GM12878 (cell line): Measurements from ENCODE around the gene E2F2. TPM values are rescaled to one million over a fixed set of nuclear protein-coding genes. Genes with fewer than 3 reads are reported as not detected.

Experiments
- BRCA1 ChIP-seq: IDR thresholded peaks from 2 replicates; pipeline ENCODE4 v1.6.1; 2011; ENCODE audit warnings: low read depth, low read length, improper control_type of control experiment
- CHD4 ChIP-seq: fragments of 200-600 bp; sonication (generic); IDR thresholded peaks from 2 replicates; pipeline ENCODE4 v1.6.1; 2016; ENCODE audit warnings: mild to moderate bottlenecking
- HDAC6 ChIP-seq: fragments of 200-600 bp; sonication (generic); IDR thresholded peaks from one replicate; pipeline ENCODE4 v1.8.0; 2017; ENCODE audit warnings: antibody characterized with exemption; ENCODE audit not compliant: unreplicated experiment
- MEF2B ChIP-seq: fragments of 450-650 bp; IDR thresholded peaks from 2 replicates; pipeline ENCODE4 v1.6.1; 2018; ENCODE audit warnings: mild to moderate bottlenecking, moderate library complexity; ENCODE audit not compliant: partially characterized antibody, poor library complexity, severe bottlenecking
- NFXL1 ChIP-seq: fragments of 450-650 bp; IDR thresholded peaks from 2 replicates; pipeline ENCODE4 v1.6.1; 2017; ENCODE audit warnings: antibody characterized with exemption, mild to moderate bottlenecking, borderline replicate concordance
- SMARCA5 ChIP-seq: fragments of 450-650 bp; IDR thresholded peaks from 2 replicates; pipeline ENCODE4 v1.6.1; 2017; ENCODE audit warnings: mild to moderate bottlenecking
- USF1 ChIP-seq: IDR thresholded peaks from 2 replicates; pipeline ENCODE4 v1.6.1; 2011; ENCODE audit warnings: borderline replicate concordance, low read depth, mild to moderate bottlenecking, moderate library complexity, mixed read lengths, low read length; ENCODE audit not compliant: insufficient read depth; ENCODE audit errors: extremely low read length
- YY1 ChIP-seq: IDR thresholded peaks from 2 replicates; pipeline ENCODE4 v1.6.1; 2011; ENCODE audit warnings: low read depth, mild to moderate bottlenecking, low read length
- ZNF217 ChIP-seq: fragments of 450-650 bp; IDR thresholded peaks from 2 replicates; pipeline ENCODE4 v1.6.1; 2017; ENCODE audit warnings: antibody characterized with exemption, mild to moderate bottlenecking
- ZNF592 ChIP-seq: fragments of 450-650 bp; IDR thresholded peaks from 2 replicates; pipeline ENCODE4 v1.6.1; 2017; ENCODE audit warnings: mild to moderate bottlenecking, moderate library complexity
- polyA plus RNA-seq, 11 experiments: library from polyadenylated mRNA; depleted of rRNA in 4 of 11; unstranded in 6 of 11; stranded (reverse) in 5 of 11; fragments of >200 nt; fragmentation: Nextera tagmentation in 4 of 11; fragmentation: Illumina TruSeq in 1 of 11; extraction: Ambion mirVana in 4 of 11; extraction: Trizol in 1 of 11; gene quantifications; 1 replicate in 1 of 11; 2 replicates in 10 of 11; pipeline versions ENCODE4 v1.2.1 to v1.2.3, GENCODE V29; 2011 to 2016; ENCODE audit warnings: inconsistent platforms in 2 of 11, missing spikeins in 2 of 11, low read depth in 1 of 11
- total RNA-seq, 4 experiments: library from RNA; depleted of rRNA in 3 of 4; stranded (reverse); fragments of >200 nt in 3 of 4; fragmentation: Illumina TruSeq in 1 of 4; extraction: Trizol in 1 of 4; gene quantifications; 2 replicates each; pipeline versions ENCODE4 v1.2.1 to v1.2.3, GENCODE V29; 2013 to 2021
- TF ChIP-seq, protein P1 (sequence below): IDR thresholded peaks from 2 replicates; pipeline ENCODE4 v1.6.1; 2012; ENCODE audit warnings: improper control_type of control experiment, low read depth, low read length; ENCODE audit not compliant: insufficient replicate concordance
- TF ChIP-seq, protein P2 (sequence below): fragments of 450-650 bp; IDR thresholded peaks from 2 replicates; pipeline ENCODE4 v1.6.1; 2016; ENCODE audit warnings: mild to moderate bottlenecking
- TF ChIP-seq, protein P3 (sequence below): fragments of 450-650 bp; IDR thresholded peaks from 2 replicates; pipeline ENCODE4 v1.6.1; 2014; ENCODE audit warnings: mild to moderate bottlenecking
- TF ChIP-seq, protein P4 (sequence below): fragments of 450-650 bp; IDR thresholded peaks from 2 replicates; pipeline ENCODE4 v1.6.1; 2017; ENCODE audit warnings: antibody characterized with exemption, mild to moderate bottlenecking, moderate library complexity

E2F2 gene
- total and polyA plus RNA-seq, 10 of the 15 experiments (the other 5 are each of a cell fraction or from before 2014, with no cell fraction given) = 3.8 to 27.2 (median 14.6) TPM

DNA sequence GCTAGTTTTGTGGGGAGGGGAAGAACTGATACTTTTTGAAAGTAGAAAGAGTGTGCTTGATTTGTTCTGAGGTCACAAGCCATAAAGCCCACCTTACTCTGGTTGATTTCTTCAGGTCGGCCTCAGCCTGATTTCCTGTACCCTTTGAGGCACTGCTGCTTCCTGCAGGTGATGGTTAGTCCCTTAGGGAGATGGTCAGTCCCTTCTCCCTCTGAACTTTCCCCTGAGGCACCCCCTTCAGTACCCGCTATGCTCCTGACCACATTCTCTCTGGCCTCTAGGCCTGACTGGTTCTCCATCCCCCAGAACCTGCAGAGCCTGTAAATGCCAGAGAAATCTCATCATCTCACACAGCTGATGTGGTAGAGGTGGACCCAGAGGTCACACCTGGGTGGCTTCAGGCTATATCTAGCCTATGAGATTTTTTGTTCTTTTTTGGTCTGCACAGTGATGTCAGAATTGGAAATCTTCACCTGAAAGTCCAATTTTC, 43.3 kb upstream of the E2F2 start (continued):
- TF ChIP-seq, protein P1, sequence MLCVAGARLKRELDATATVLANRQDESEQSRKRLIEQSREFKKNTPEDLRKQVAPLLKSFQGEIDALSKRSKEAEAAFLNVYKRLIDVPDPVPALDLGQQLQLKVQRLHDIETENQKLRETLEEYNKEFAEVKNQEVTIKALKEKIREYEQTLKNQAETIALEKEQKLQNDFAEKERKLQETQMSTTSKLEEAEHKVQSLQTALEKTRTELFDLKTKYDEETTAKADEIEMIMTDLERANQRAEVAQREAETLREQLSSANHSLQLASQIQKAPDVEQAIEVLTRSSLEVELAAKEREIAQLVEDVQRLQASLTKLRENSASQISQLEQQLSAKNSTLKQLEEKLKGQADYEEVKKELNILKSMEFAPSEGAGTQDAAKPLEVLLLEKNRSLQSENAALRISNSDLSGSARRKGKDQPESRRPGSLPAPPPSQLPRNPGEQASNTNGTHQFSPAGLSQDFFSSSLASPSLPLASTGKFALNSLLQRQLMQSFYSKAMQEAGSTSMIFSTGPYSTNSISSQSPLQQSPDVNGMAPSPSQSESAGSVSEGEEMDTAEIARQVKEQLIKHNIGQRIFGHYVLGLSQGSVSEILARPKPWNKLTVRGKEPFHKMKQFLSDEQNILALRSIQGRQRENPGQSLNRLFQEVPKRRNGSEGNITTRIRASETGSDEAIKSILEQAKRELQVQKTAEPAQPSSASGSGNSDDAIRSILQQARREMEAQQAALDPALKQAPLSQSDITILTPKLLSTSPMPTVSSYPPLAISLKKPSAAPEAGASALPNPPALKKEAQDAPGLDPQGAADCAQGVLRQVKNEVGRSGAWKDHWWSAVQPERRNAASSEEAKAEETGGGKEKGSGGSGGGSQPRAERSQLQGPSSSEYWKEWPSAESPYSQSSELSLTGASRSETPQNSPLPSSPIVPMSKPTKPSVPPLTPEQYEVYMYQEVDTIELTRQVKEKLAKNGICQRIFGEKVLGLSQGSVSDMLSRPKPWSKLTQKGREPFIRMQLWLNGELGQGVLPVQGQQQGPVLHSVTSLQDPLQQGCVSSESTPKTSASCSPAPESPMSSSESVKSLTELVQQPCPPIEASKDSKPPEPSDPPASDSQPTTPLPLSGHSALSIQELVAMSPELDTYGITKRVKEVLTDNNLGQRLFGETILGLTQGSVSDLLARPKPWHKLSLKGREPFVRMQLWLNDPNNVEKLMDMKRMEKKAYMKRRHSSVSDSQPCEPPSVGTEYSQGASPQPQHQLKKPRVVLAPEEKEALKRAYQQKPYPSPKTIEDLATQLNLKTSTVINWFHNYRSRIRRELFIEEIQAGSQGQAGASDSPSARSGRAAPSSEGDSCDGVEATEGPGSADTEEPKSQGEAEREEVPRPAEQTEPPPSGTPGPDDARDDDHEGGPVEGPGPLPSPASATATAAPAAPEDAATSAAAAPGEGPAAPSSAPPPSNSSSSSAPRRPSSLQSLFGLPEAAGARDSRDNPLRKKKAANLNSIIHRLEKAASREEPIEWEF = no peak
- TF ChIP-seq HDAC6 (no peak), BRCA1 (no peak), ZNF592 (no peak), YY1 (0 out of 2 replicates have a peak, but pooled peaks have one; percentile 12), MEF2B (peak; percentile 89), USF1 (no peak), CHD4 (no peak), NFXL1 (no peak), SMARCA5 (no peak), ZNF217 (no peak)
- TF ChIP-seq, protein P2, sequence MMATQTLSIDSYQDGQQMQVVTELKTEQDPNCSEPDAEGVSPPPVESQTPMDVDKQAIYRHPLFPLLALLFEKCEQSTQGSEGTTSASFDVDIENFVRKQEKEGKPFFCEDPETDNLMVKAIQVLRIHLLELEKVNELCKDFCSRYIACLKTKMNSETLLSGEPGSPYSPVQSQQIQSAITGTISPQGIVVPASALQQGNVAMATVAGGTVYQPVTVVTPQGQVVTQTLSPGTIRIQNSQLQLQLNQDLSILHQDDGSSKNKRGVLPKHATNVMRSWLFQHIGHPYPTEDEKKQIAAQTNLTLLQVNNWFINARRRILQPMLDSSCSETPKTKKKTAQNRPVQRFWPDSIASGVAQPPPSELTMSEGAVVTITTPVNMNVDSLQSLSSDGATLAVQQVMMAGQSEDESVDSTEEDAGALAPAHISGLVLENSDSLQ = no peak
- TF ChIP-seq, protein P3, sequence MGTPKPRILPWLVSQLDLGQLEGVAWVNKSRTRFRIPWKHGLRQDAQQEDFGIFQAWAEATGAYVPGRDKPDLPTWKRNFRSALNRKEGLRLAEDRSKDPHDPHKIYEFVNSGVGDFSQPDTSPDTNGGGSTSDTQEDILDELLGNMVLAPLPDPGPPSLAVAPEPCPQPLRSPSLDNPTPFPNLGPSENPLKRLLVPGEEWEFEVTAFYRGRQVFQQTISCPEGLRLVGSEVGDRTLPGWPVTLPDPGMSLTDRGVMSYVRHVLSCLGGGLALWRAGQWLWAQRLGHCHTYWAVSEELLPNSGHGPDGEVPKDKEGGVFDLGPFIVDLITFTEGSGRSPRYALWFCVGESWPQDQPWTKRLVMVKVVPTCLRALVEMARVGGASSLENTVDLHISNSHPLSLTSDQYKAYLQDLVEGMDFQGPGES = no peak
- TF ChIP-seq, protein P4, sequence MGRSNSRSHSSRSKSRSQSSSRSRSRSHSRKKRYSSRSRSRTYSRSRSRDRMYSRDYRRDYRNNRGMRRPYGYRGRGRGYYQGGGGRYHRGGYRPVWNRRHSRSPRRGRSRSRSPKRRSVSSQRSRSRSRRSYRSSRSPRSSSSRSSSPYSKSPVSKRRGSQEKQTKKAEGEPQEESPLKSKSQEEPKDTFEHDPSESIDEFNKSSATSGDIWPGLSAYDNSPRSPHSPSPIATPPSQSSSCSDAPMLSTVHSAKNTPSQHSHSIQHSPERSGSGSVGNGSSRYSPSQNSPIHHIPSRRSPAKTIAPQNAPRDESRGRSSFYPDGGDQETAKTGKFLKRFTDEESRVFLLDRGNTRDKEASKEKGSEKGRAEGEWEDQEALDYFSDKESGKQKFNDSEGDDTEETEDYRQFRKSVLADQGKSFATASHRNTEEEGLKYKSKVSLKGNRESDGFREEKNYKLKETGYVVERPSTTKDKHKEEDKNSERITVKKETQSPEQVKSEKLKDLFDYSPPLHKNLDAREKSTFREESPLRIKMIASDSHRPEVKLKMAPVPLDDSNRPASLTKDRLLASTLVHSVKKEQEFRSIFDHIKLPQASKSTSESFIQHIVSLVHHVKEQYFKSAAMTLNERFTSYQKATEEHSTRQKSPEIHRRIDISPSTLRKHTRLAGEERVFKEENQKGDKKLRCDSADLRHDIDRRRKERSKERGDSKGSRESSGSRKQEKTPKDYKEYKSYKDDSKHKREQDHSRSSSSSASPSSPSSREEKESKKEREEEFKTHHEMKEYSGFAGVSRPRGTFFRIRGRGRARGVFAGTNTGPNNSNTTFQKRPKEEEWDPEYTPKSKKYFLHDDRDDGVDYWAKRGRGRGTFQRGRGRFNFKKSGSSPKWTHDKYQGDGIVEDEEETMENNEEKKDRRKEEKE = no peak
